Activated CD8-positive, alpha-beta memory T cell treated with anti-CD3 and anti-CD28 coated beads, Interleukin-2, amount 50 U/mL, for 48 hours (primary cell): Measurements from ENCODE around the gene KPNA4.

Experiments
- DNase-seq: peaks from one replicate; pipeline ENCODE4 v3.0.0-alpha.2; 2020

KPNA4 gene

DNA sequence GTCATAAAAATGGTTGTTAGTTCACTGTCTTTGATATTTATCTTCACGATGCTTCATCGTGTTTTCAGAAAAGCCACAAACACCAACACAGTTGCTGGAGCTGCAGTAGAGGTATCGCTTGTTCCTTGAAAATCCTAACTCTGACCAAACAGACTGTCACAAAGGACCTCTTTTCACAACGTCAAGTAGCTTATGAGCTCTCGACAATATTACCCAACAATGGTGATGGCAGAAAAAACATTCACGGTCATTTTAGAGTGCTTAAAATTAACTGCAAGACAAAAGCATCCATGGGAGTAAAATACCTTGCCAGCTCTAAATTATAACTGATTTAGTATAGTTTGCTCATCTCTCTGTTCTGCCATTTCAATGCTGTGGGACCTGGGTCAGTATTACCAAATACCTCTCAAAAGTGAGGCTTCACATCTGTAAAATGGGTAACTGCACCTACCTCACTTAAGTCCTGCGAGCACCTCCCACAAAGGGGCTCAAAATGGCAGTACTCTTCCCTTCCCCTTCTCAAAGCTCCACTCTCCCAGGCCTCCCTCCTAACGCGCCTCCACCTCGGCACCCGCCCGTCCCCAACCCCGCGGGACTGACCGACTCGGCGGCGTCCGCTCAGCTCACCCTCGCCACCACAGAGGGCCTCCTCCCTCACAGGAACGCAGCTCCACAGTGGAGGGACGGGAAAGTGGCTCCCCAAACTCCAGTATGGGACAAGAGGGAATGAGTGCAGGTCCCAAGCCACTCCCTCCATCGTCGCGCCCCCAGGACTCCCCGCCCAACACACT lies 116.3 kb downstream of the KPNA4 start:
- no peak for DNase-seq

DNA sequence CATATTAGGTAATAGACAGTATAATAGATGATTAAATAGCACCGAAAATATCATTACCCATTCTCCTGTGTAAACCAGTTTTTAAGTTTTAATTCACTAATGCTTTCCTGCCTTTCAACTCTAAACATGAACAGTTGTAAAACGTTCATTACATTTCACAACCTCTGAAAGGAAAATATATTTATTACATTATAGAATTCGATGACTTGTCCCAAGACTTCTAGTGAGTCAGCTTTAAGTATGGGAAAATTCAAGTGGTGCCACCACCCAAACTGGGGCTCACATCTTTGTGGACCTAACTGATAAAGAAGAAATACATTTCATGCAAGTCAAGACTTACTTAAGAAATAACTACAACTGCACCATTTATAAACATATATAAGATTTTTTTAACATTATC lies 117.8 kb downstream of the KPNA4 start:
- DNase-seq, result no peak

- DNase-seq, result no peak
These were observed 118.8 kb downstream of the KPNA4 start for GRCh38 chr3:160446522-160447056.

DNA sequence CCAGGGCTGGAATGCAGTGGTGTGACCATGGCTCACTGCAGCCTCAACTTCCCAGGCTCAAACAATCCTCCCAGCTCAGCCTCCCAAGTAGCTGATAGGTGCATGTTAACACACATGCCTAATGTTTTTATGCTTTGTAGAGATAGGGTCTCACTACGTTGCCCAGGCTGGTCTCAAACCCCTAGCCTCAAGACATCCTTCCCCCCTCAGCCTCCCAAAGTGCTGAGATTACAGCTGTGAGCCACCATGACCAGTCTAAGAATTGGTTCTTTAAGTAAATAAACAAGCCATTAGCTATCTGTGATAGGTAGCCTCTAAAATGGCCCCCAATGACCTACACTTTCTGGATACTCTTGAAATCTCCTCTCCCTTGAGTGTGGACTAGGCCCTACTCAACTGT lies 119.5 kb downstream of the KPNA4 start:
- no peak for DNase-seq
